Right atrium auricular region (tissue), 2 donors: ENCODE measurements around the gene NEK6. TPM values are rescaled to one million over a fixed set of nuclear protein-coding genes. Genes with fewer than 3 reads are reported as not detected.

ENCODE experiments used
- DNase-seq: peaks from one replicate; pipeline ENCODE4 v3.0.0-alpha.2; 2019; ENCODE audit warnings: low spot score
- H3K27ac ChIP-seq, 2 donors: fragments of 200-600 bp; sonication (generic); 1 replicate in 1 of 2; 2 replicates in 1 of 2; pipeline ENCODE4 v1.5.1; 2016 to 2019
- H3K27me3 ChIP-seq, 2 donors: fragments of 200-600 bp; sonication (generic); one replicate each; pipeline versions ENCODE4 v1.5.1 to v1.6.0; 2017 to 2019
- H3K36me3 ChIP-seq: fragments of 200-600 bp; sonication (generic); one replicate; pipeline ENCODE4 v1.5.1; 2016
- H3K4me1 ChIP-seq, 2 donors: fragments of 200-600 bp; sonication (generic); one replicate each; pipeline versions ENCODE4 v1.5.1 to v1.6.0; 2017 to 2019
- H3K4me3 ChIP-seq, 2 donors: fragments of 200-600 bp; sonication (generic); 1 replicate in 1 of 2; 2 replicates in 1 of 2; pipeline ENCODE4 v1.5.1; 2017 to 2019; ENCODE audit warnings: mild to moderate bottlenecking in 1 of 2, moderate library complexity in 1 of 2
- H3K9me3 ChIP-seq, 2 donors: fragments of 200-600 bp; sonication (generic); one replicate each; pipeline ENCODE4 v1.5.1; 2019
- total RNA-seq, 2 donors: library from RNA; depleted of rRNA; stranded (reverse); fragments of >200 nt; gene quantifications; one replicate each; pipeline ENCODE4 v1.1.0, GENCODE V29; 2016
- TF ChIP-seq, protein P1 (sequence below), 2 donors: fragments of 200-600 bp; sonication (generic); IDR thresholded peaks; one replicate each; pipeline ENCODE4 v1.5.1; 2019; ENCODE audit warnings: antibody characterized with exemption in 2 of 2

NEK6 gene
- total RNA-seq, 2 donors from 2014 or later = 9.2 to 9.7 TPM

- DNase-seq = no peak
- H3K4me3 ChIP-seq = no peak overlapping the region
- H3K9me3 ChIP-seq = no peaks in the 10 kb centered on the region
- peaks cover 32% of the 10 kb centered on the region for H3K36me3 ChIP-seq
- no peak overlapping the region for H3K27ac ChIP-seq
- H3K4me1 ChIP-seq = peaks cover 0 to 19% of the 10 kb centered on the region in 2 donors
- no peaks in the 10 kb centered on the region for H3K27me3 ChIP-seq
- TF ChIP-seq, protein P1, sequence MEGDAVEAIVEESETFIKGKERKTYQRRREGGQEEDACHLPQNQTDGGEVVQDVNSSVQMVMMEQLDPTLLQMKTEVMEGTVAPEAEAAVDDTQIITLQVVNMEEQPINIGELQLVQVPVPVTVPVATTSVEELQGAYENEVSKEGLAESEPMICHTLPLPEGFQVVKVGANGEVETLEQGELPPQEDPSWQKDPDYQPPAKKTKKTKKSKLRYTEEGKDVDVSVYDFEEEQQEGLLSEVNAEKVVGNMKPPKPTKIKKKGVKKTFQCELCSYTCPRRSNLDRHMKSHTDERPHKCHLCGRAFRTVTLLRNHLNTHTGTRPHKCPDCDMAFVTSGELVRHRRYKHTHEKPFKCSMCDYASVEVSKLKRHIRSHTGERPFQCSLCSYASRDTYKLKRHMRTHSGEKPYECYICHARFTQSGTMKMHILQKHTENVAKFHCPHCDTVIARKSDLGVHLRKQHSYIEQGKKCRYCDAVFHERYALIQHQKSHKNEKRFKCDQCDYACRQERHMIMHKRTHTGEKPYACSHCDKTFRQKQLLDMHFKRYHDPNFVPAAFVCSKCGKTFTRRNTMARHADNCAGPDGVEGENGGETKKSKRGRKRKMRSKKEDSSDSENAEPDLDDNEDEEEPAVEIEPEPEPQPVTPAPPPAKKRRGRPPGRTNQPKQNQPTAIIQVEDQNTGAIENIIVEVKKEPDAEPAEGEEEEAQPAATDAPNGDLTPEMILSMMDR (IDR thresholded peaks at IDR 0.05) = no peak
Measured at GRCh38 chr9:124345751-124346281, 88.1 kb downstream of the NEK6 start.

- DNase-seq = no peak
- H3K27me3 ChIP-seq = no peaks in the 10 kb centered on the region
- peaks cover 0 to 19% of the 10 kb centered on the region in 2 donors for H3K4me1 ChIP-seq
- peaks cover 39% of the 10 kb centered on the region for H3K36me3 ChIP-seq
- H3K4me3 ChIP-seq = no peak overlapping the region
- no peaks in the 10 kb centered on the region for H3K9me3 ChIP-seq
- H3K27ac ChIP-seq = no peak overlapping the region
- TF ChIP-seq, protein P1 (IDR thresholded peaks at IDR 0.05) = no peak
Measured at GRCh38 chr9:124346347-124347163, 88.8 kb downstream of the NEK6 start.

DNA sequence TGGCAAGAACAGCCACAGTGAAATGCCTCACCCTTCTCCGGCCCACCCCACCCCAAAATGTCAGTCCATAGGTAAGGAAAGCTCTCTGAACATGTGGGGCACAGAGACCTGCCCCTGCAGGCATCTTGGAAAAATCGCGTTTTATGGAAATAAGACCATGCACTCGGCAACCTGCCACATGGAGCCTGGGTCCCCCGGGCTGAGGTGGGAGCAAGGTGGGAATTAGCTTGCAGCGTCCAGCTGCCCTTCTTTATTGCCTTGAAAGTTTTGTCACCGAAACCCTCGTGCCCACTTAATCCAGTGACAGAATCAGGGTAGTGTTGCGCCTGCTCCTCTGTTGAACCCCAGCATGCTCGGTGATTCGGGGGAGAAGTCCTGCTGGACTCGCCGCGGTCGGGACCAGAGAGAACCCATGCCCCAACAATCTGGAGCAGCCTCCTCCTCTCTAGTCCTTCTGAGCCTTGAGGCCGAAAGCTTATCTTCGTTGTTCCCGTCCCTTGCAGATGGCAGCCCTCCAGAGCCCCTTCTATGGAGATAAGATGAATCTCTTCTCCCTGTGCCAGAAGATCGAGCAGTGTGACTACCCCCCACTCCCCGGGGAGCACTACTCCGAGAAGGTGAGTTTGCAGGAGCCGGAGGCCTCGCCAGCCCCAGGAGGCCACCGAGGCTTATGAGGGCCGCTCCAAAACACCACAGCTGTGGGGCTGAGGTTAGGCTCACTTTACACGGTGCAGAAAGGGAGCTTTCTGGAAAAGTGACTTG is 89.6 kb downstream of the NEK6 start:
- TF ChIP-seq, protein P1 (IDR thresholded peaks at IDR 0.05) = no peak
- no peak for DNase-seq
- Histone ChIP-seq H3K9me3 (no peaks in the 10 kb centered on the region), H3K36me3 (peaks cover 47% of the 10 kb centered on the region), H3K27ac (no peak overlapping the region), H3K4me3 (no peak overlapping the region), H3K27me3 (no peaks in the 10 kb centered on the region), H3K4me1 (peaks cover 0 to 17% of the 10 kb centered on the region in 2 donors)

DNA sequence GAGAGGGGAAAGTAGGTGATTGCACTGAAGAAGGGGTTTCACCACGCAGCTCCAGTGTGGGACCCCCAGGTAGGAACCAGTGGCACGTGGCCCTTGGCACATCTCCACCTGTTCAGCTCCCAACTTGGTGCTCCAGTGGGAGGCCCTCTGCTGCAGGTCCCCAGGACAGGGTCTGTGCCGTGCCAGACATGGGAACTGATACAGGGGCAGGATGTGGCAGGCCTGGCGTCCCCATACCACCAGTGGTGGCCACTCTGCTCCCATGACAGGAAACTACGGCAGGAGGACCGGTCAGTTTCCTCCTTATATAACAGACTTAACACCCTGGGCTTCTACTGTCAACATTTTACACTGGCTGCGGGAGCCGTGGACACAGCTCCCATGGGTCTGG is 90.2 kb downstream of the NEK6 start:
- DNase-seq = no peak
- Histone ChIP-seq H3K36me3 (peaks cover 53% of the 10 kb centered on the region), H3K4me1 (peaks cover 0 to 11% of the 10 kb centered on the region in 2 donors), H3K27ac (no peak overlapping the region), H3K9me3 (no peaks in the 10 kb centered on the region), H3K27me3 (no peaks in the 10 kb centered on the region), H3K4me3 (no peak overlapping the region)
- TF ChIP-seq, protein P1 (IDR thresholded peaks at IDR 0.05) = no peak

DNA sequence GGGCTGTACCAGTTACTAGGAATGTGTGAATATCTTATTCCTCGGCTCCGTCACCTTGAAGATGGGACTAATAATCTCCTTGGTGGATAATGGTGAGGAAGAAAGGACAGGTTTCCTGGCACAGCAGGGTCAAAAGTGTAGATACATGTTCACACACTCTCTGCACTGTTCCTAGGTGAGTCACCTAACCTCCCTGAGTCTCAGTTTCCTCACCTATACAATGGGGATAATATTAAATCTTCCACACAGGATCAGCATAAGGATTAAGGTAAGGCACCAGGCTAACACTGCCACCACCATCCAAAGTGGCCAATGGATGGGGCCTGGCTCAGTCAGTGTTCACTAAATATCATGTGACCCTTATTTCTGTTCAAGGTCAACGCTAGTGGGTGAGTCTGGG is 90.6 kb downstream of the NEK6 start:
- Histone ChIP-seq H3K9me3 (no peaks in the 10 kb centered on the region), H3K4me1 (peaks cover 0 to 7% of the 10 kb centered on the region in 2 donors), H3K27ac (no peak overlapping the region), H3K36me3 (peaks cover 57% of the 10 kb centered on the region), H3K27me3 (no peaks in the 10 kb centered on the region), H3K4me3 (no peak overlapping the region)
- TF ChIP-seq, protein P1 (IDR thresholded peaks at IDR 0.05) = no peak
- DNase-seq = no peak
